HG03103 (cell line): ENCODE measurements around the gene INSYN2B.

Experiments
- ATAC-seq: cut with Tn5 transposase; IDR thresholded peaks from one replicate; pipeline ENCODE4 v1.9.1; 2021; ENCODE audit warnings: low read depth; ENCODE audit not compliant: unreplicated experiment

INSYN2B gene

GRCh38 chr5:169817031-169817430, 163.3 kb downstream of the INSYN2B start:
- no peak for ATAC-seq

GRCh38 chr5:169814522-169814921, 165.8 kb downstream of the INSYN2B start:
- no peak for ATAC-seq
